ENCODE measurements around the gene CADM1. TPM values are rescaled to one million over a fixed set of nuclear protein-coding genes. Genes with fewer than 3 reads are reported as not detected.

The CADM1 gene
- total RNA-seq, 1 experiment from 2014 or later: 0.79 TPM

DNA sequence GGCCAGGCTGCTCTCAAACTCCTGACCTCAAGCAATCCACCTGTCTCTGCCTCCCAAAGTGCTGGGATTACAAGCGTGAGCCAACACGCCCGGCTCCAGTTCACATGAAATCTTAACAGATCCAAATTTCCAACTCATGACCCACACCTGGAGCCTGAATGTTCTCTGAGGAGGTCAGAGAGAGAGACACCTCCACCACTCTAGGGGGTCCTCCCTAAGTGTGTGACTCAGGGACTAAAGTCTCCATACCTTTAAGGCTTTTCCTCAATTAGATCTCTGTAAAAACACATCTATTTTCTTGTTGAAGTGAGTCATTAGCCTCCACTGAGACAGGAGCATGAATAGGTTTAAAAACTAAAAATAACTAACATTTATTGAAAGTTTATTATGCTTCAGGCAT is 376.4 kb downstream of the CADM1 start (continued):
- TF ChIP-seq EGR1 (IDR thresholded peaks at IDR 0.05; ENCODE audit: low read depth) (no peak), EZH2 (IDR thresholded peaks at IDR 0.05) (no peak)

DNA sequence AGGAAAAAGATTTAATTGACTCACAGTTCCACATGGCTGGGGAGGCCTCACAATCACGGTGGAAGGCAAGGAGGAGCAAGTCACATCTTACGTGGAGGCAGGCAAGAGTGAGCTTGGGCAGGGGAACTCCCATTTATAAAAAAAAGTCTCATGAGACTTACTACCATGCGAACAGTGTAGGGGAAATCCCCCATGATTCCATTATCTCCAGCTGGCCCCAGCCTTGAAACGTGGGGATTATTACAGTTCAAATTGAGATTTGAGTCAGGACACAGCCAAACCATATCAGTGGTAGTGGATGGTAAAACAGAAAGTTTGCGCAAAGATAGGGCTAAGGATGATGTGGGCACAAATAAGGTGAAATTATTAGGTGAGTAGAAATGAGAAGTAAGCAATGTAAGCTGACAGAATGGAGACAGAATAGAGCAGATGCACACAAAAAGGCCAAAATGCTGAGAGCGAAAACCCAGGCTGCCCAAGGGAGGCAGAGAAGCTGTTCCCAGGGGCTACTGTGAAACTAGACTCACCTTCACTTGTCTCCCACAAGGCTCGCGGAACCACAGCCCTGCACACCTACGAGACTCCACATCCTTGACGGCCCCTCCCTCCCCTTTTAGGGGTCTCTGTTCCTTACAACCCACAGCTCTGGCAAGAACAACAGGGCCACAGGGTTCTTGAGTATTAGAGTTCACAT is 377.6 kb downstream of the CADM1 start:
- H3K9me2 ChIP-seq (ENCODE audit: insufficient read depth): no peaks in the 10 kb centered on the region
- RAD21 ChIA-PET (ENCODE audit: low non-redundant PET in 1 of 2, low total read pairs in 2 of 2, uncharacterized antibody in 2 of 2, unreplicated experiment in 2 of 2): no interaction called here
- no peak overlapping the region for H3K9ac ChIP-seq (ENCODE audit: low read length)
- no peak overlapping the region for H3K4me3 ChIP-seq (replicated peaks in 1 of 2; ENCODE audit: low read depth in 1 of 2, low read length in 2 of 2)
- ATAC-seq (no peak), DNase-seq (ENCODE audit: low read depth, low spot score) (no peak)
- no peaks in the 10 kb centered on the region for H3K4me1 ChIP-seq (ENCODE audit: control insufficient read depth in 1 of 2, insufficient read depth in 2 of 2, low read length in 2 of 2)
- no peaks in the 10 kb centered on the region for H4K20me1 ChIP-seq (ENCODE audit: insufficient read depth)
- CTCF ChIA-PET: no interaction called here
- H3K79me2 ChIP-seq (ENCODE audit: insufficient read depth, low read length): no peaks in the 10 kb centered on the region
- no TSS peak for BruUV-seq (replicated peaks)
- POLR2A ChIA-PET: no interaction called here
- no peak overlapping the region for H3K4me2 ChIP-seq (ENCODE audit: low read length)
- intact Hi-C loops (cut with micrococcal nuclease): no loop called here
- no peaks in the 10 kb centered on the region; a peak in 2 of 4 replicates for H3K9me3 ChIP-seq (ENCODE audit: control insufficient read depth in 1 of 2, insufficient read depth in 1 of 2, low read depth in 1 of 2, low read length in 2 of 2)
- H2AFZ ChIP-seq (ENCODE audit: low read depth, low read length, poor library complexity, severe bottlenecking): no peak overlapping the region
- no peaks in the 10 kb centered on the region for H3K27me3 ChIP-seq (ENCODE audit: insufficient read depth, low read length)
- TF ChIP-seq CBX3 (IDR thresholded peaks at IDR 0.05; ENCODE audit: low read depth): no peak
- TF ChIP-seq ZNF274 (IDR thresholded peaks at IDR 0.05; ENCODE audit: low read depth, low read length): no peak
- no peak for TF ChIP-seq EGR1 (IDR thresholded peaks at IDR 0.05; ENCODE audit: low read depth)
- TF ChIP-seq, protein P1, sequence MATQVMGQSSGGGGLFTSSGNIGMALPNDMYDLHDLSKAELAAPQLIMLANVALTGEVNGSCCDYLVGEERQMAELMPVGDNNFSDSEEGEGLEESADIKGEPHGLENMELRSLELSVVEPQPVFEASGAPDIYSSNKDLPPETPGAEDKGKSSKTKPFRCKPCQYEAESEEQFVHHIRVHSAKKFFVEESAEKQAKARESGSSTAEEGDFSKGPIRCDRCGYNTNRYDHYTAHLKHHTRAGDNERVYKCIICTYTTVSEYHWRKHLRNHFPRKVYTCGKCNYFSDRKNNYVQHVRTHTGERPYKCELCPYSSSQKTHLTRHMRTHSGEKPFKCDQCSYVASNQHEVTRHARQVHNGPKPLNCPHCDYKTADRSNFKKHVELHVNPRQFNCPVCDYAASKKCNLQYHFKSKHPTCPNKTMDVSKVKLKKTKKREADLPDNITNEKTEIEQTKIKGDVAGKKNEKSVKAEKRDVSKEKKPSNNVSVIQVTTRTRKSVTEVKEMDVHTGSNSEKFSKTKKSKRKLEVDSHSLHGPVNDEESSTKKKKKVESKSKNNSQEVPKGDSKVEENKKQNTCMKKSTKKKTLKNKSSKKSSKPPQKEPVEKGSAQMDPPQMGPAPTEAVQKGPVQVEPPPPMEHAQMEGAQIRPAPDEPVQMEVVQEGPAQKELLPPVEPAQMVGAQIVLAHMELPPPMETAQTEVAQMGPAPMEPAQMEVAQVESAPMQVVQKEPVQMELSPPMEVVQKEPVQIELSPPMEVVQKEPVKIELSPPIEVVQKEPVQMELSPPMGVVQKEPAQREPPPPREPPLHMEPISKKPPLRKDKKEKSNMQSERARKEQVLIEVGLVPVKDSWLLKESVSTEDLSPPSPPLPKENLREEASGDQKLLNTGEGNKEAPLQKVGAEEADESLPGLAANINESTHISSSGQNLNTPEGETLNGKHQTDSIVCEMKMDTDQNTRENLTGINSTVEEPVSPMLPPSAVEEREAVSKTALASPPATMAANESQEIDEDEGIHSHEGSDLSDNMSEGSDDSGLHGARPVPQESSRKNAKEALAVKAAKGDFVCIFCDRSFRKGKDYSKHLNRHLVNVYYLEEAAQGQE (IDR thresholded peaks at IDR 0.05; ENCODE audit: low read depth): no peak
- no peak for TF ChIP-seq JUND (IDR thresholded peaks at IDR 0.05)
- TF ChIP-seq RAD21 (IDR thresholded peaks at IDR 0.05; ENCODE audit: low read depth): no peak
- TF ChIP-seq, protein P2, sequence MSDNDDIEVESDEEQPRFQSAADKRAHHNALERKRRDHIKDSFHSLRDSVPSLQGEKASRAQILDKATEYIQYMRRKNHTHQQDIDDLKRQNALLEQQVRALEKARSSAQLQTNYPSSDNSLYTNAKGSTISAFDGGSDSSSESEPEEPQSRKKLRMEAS (IDR thresholded peaks at IDR 0.05): no peak
- no peak for TF ChIP-seq SIN3A (IDR thresholded peaks at IDR 0.05; ENCODE audit: low read depth)
- TF ChIP-seq POLR2A (IDR thresholded peaks at IDR 0.05; ENCODE audit: borderline replicate concordance, extremely low read depth, insufficient read depth, insufficient read length): no peak
- no peak for TF ChIP-seq ZFX (IDR thresholded peaks at IDR 0.05)
- TF ChIP-seq YY1 (IDR thresholded peaks at IDR 0.05; ENCODE audit: extremely low read depth, insufficient replicate concordance, low read depth, low read length): no peak
- no peak for TF ChIP-seq EZH2 (IDR thresholded peaks at IDR 0.05)
- H3K27ac ChIP-seq (ENCODE audit: low read depth, low read length): no peak overlapping the region
- H3K36me3 ChIP-seq (ENCODE audit: control insufficient read depth in 1 of 2, insufficient read depth in 2 of 2, low read length in 2 of 2): no peaks in the 10 kb centered on the region

Measured in HCT116 (cell line).